ENCODE measurements around the gene TCP10L.

The TCP10L gene

GRCh38 chr21:32525282-32525681 lies 60.0 kb downstream of the TCP10L start:
- H3K4me3 ChIP-seq (ENCODE audit: low read depth, low read length), result no peak overlapping the region
- TF ChIP-seq CTCF (IDR thresholded peaks at IDR 0.05; ENCODE audit: low read depth, low read length), result no peak
- H3K9me3 ChIP-seq, result no peaks in the 10 kb centered on the region
- H3K36me3 ChIP-seq, result no peaks in the 10 kb centered on the region
- DNase-seq, result no peak
- no peaks in the 10 kb centered on the region for H3K27me3 ChIP-seq
- H3K4me1 ChIP-seq, result no peaks in the 10 kb centered on the region; the same call in none of the 2 replicates

- DNase-seq, result no peak
- no peak for TF ChIP-seq CTCF (IDR thresholded peaks at IDR 0.05; ENCODE audit: low read depth, low read length)
- no peak overlapping the region for H3K4me3 ChIP-seq (ENCODE audit: low read depth, low read length)
- H3K27me3 ChIP-seq, result no peaks in the 10 kb centered on the region
- H3K9me3 ChIP-seq, result no peaks in the 10 kb centered on the region
- H3K36me3 ChIP-seq, result no peaks in the 10 kb centered on the region
- no peaks in the 10 kb centered on the region; the same call in none of the 2 replicates for H3K4me1 ChIP-seq
Measured at GRCh38 chr21:32523988-32524719, 61.2 kb downstream of the TCP10L start.

Measured in BE2C (cell line).